SK-N-SH treated with all-trans-retinoic acid at 6 μM for 48 hours (cell line): Measurements from ENCODE around the gene TOMM5.

ENCODE experiments used
- ATAC-seq: fragments of 200-7000 bp; cut with Tn5 transposase; 3 replicates; pipeline ENCODE4 v1.9.1; 2020; ENCODE audit warnings: mild to moderate bottlenecking, moderate library complexity
- ARNTL ChIP-seq: fragments of 450-650 bp; formaldehyde crosslinking; IDR thresholded peaks from 2 replicates; pipeline ENCODE4 v1.5.0; 2020; ENCODE audit warnings: low read depth, mild to moderate bottlenecking, moderate library complexity, borderline replicate concordance
- BACH2 ChIP-seq: fragments of 250-450 bp; sonication (Bioruptor Pico); IDR thresholded peaks from 2 replicates; pipeline ENCODE4 v1.9.0; 2021; ENCODE audit warnings: mild to moderate bottlenecking, borderline replicate concordance
- CSDC2 ChIP-seq: fragments of 250-450 bp; sonication (Bioruptor Pico); IDR thresholded peaks from 2 replicates; pipeline ENCODE4 v1.5.0; 2020; ENCODE audit warnings: mild to moderate bottlenecking, moderate library complexity
- ESRRG ChIP-seq: fragments of 250-450 bp; sonication (Bioruptor Pico); IDR thresholded peaks from 2 replicates; pipeline ENCODE4 v1.6.1; 2021; ENCODE audit warnings: mild to moderate bottlenecking
- GLIS3 ChIP-seq: fragments of 250-450 bp; sonication (Bioruptor Pico); IDR thresholded peaks from 2 replicates; pipeline ENCODE4 v1.5.0; 2020; ENCODE audit warnings: mild to moderate bottlenecking, moderate library complexity
- ISL1 ChIP-seq: fragments of 250-450 bp; sonication (Bioruptor Pico); IDR thresholded peaks from 2 replicates; pipeline ENCODE4 v2.1.2; 2022; ENCODE audit warnings: mild to moderate bottlenecking, moderate library complexity
- OSR1 ChIP-seq: fragments of 250-450 bp; sonication (Bioruptor Pico); IDR thresholded peaks from 2 replicates; pipeline ENCODE4 v1.8.0; 2022; ENCODE audit warnings: moderate library complexity, mild to moderate bottlenecking, inconsistent platforms
- PPARA ChIP-seq: fragments of 250-450 bp; sonication (Bioruptor Pico); IDR thresholded peaks from 2 replicates; pipeline ENCODE4 v1.5.0; 2020; ENCODE audit warnings: mild to moderate bottlenecking, borderline replicate concordance
- RARB ChIP-seq: fragments of 250-450 bp; sonication (Bioruptor Pico); IDR thresholded peaks from 2 replicates; pipeline ENCODE4 v1.8.0; 2021; ENCODE audit warnings: mild to moderate bottlenecking, moderate library complexity
- SNAI2 ChIP-seq: fragments of 250-450 bp; sonication (Bioruptor Pico); IDR thresholded peaks from 2 replicates; pipeline ENCODE4 v1.5.0; 2020; ENCODE audit warnings: mild to moderate bottlenecking, moderate library complexity
- TCF4 ChIP-seq: fragments of 250-450 bp; sonication (Bioruptor Pico); IDR thresholded peaks from 2 replicates; pipeline ENCODE4 v1.8.0; 2021; ENCODE audit warnings: mild to moderate bottlenecking, moderate library complexity, borderline replicate concordance
- TOX ChIP-seq: fragments of 250-450 bp; sonication (Bioruptor Pico); IDR thresholded peaks from 2 replicates; pipeline ENCODE4 v1.8.0; 2021; ENCODE audit warnings: mild to moderate bottlenecking, moderate library complexity, borderline replicate concordance
- ZC3H10 ChIP-seq: fragments of 250-450 bp; sonication (Bioruptor Pico); IDR thresholded peaks from 2 replicates; pipeline ENCODE4 v1.5.1; 2021; ENCODE audit warnings: mild to moderate bottlenecking, moderate library complexity
- ZFP3 ChIP-seq: fragments of 250-450 bp; sonication (Bioruptor Pico); IDR thresholded peaks from 2 replicates; pipeline ENCODE4 v1.5.0; 2020; ENCODE audit warnings: mild to moderate bottlenecking, moderate library complexity
- ZFP30 ChIP-seq: fragments of 450-650 bp; formaldehyde crosslinking; IDR thresholded peaks from 2 replicates; pipeline ENCODE4 v1.5.0; 2022; ENCODE audit warnings: mild to moderate bottlenecking, moderate library complexity
- ZNF565 ChIP-seq: fragments of 450-650 bp; formaldehyde crosslinking; conservative IDR thresholded peaks from 2 replicates; pipeline ENCODE4 v1.5.0; 2020; ENCODE audit warnings: low read depth, mild to moderate bottlenecking, moderate library complexity
- ZNF70 ChIP-seq: fragments of 450-650 bp; formaldehyde crosslinking; IDR thresholded peaks from 2 replicates; pipeline ENCODE4 v1.5.0; 2020; ENCODE audit warnings: mild to moderate bottlenecking, moderate library complexity
- ZNF8 ChIP-seq: fragments of 450-650 bp; formaldehyde crosslinking; IDR thresholded peaks from 2 replicates; pipeline ENCODE4 v1.5.0; 2020; ENCODE audit warnings: mild to moderate bottlenecking, moderate library complexity
- TF ChIP-seq, protein P1 (sequence below): fragments of 250-450 bp; sonication (Bioruptor Pico); IDR thresholded peaks from 2 replicates; pipeline ENCODE4 v1.8.0; 2020; ENCODE audit warnings: mild to moderate bottlenecking, moderate library complexity, borderline replicate concordance
- TF ChIP-seq, protein P2 (sequence below): fragments of 250-450 bp; sonication (Bioruptor Pico); IDR thresholded peaks from 2 replicates; pipeline ENCODE4 v1.8.0; 2021; ENCODE audit warnings: low read depth, mild to moderate bottlenecking, moderate library complexity, borderline replicate concordance
- TF ChIP-seq, protein P3 (sequence below): fragments of 250-450 bp; sonication (Bioruptor Pico); IDR thresholded peaks from 2 replicates; pipeline ENCODE4 v1.5.0; 2020; ENCODE audit warnings: mild to moderate bottlenecking, moderate library complexity
- TF ChIP-seq, protein P4 (sequence below): fragments of 250-450 bp; sonication (Bioruptor Pico); IDR thresholded peaks from 2 replicates; pipeline ENCODE4 v1.5.1; 2021; ENCODE audit warnings: mild to moderate bottlenecking, moderate library complexity
- TF ChIP-seq, protein P5 (sequence below): fragments of 250-450 bp; sonication (Bioruptor Pico); IDR thresholded peaks from 2 replicates; pipeline ENCODE4 v1.5.1; 2020; ENCODE audit warnings: low read depth, mild to moderate bottlenecking, moderate library complexity

The TOMM5 gene

DNA sequence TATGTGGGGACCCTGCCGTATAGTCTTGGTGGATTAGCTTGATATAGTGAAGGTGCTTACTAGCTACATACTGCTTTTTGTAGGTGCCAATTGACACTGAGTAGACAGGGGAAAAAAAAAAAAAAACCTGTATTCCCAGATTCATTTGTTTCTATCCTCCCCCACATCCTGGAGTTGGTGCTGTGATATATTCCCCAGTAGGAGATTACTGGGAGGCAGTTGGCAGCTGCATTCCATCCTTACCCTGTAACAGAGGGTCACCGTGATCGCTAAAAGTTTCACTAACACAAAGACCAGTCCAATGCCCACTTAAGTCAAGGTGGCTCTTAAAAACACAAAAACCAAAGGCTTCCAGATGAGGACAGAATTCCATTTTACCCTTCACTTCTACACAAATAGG lies 27.4 kb upstream of the TOMM5 start:
- no peak for ATAC-seq
- TF ChIP-seq ZNF565 (CRISPR knock-in tag) = no peak
- TF ChIP-seq ZFP30 (CRISPR knock-in tag) = no peak
- TF ChIP-seq ISL1 (CRISPR knock-in tag) = no peak
- no peak for TF ChIP-seq GLIS3 (CRISPR knock-in tag)
- TF ChIP-seq TOX (CRISPR knock-in tag) = no peak
- TF ChIP-seq CSDC2 (CRISPR knock-in tag) = no peak
- no peak for TF ChIP-seq PPARA
- TF ChIP-seq, protein P1, sequence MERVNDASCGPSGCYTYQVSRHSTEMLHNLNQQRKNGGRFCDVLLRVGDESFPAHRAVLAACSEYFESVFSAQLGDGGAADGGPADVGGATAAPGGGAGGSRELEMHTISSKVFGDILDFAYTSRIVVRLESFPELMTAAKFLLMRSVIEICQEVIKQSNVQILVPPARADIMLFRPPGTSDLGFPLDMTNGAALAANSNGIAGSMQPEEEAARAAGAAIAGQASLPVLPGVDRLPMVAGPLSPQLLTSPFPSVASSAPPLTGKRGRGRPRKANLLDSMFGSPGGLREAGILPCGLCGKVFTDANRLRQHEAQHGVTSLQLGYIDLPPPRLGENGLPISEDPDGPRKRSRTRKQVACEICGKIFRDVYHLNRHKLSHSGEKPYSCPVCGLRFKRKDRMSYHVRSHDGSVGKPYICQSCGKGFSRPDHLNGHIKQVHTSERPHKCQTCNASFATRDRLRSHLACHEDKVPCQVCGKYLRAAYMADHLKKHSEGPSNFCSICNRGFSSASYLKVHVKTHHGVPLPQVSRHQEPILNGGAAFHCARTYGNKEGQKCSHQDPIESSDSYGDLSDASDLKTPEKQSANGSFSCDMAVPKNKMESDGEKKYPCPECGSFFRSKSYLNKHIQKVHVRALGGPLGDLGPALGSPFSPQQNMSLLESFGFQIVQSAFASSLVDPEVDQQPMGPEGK (CRISPR knock-in tag) = no peak
- TF ChIP-seq, protein P2, sequence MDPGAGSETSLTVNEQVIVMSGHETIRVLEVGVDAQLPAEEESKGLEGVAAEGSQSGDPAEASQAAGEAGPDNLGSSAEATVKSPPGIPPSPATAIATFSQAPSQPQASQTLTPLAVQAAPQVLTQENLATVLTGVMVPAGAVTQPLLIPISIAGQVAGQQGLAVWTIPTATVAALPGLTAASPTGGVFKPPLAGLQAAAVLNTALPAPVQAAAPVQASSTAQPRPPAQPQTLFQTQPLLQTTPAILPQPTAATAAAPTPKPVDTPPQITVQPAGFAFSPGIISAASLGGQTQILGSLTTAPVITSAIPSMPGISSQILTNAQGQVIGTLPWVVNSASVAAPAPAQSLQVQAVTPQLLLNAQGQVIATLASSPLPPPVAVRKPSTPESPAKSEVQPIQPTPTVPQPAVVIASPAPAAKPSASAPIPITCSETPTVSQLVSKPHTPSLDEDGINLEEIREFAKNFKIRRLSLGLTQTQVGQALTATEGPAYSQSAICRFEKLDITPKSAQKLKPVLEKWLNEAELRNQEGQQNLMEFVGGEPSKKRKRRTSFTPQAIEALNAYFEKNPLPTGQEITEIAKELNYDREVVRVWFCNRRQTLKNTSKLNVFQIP (CRISPR knock-in tag) = no peak
- TF ChIP-seq OSR1 (CRISPR knock-in tag) = no peak
- no peak for TF ChIP-seq ZNF8
- no peak for TF ChIP-seq ZFP3 (CRISPR knock-in tag)
- TF ChIP-seq, protein P3, sequence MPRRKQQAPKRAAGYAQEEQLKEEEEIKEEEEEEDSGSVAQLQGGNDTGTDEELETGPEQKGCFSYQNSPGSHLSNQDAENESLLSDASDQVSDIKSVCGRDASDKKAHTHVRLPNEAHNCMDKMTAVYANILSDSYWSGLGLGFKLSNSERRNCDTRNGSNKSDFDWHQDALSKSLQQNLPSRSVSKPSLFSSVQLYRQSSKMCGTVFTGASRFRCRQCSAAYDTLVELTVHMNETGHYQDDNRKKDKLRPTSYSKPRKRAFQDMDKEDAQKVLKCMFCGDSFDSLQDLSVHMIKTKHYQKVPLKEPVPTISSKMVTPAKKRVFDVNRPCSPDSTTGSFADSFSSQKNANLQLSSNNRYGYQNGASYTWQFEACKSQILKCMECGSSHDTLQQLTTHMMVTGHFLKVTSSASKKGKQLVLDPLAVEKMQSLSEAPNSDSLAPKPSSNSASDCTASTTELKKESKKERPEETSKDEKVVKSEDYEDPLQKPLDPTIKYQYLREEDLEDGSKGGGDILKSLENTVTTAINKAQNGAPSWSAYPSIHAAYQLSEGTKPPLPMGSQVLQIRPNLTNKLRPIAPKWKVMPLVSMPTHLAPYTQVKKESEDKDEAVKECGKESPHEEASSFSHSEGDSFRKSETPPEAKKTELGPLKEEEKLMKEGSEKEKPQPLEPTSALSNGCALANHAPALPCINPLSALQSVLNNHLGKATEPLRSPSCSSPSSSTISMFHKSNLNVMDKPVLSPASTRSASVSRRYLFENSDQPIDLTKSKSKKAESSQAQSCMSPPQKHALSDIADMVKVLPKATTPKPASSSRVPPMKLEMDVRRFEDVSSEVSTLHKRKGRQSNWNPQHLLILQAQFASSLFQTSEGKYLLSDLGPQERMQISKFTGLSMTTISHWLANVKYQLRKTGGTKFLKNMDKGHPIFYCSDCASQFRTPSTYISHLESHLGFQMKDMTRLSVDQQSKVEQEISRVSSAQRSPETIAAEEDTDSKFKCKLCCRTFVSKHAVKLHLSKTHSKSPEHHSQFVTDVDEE (CRISPR knock-in tag) = no peak
- TF ChIP-seq SNAI2 (CRISPR knock-in tag) = no peak
- no peak for TF ChIP-seq ESRRG (CRISPR knock-in tag)
- no peak for TF ChIP-seq ZC3H10 (CRISPR knock-in tag)
- no peak for TF ChIP-seq ARNTL
- no peak for TF ChIP-seq ZNF70
- no peak for TF ChIP-seq BACH2 (CRISPR knock-in tag)
- TF ChIP-seq, all 23 proteins: peak for 0

DNA sequence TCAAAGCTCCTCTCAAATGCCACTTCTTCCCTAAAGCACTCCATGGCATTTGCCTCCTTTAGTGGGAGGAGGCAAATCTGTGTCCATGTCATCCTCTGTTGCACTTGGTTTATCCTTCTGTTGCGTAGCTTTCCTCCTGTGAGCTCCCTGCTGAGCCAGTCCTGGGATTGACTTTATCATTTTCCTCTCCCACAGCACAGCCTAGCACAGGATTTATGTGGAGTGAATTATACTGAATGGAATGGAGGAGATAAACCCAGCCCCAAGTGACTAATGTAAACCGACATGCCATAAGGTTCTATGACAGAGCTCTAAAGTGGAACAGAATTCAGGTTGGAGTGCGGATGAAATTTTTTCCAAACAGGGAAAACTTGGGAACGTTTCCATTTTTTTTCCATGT lies 26.4 kb upstream of the TOMM5 start:
- TF ChIP-seq, protein P1 (CRISPR knock-in tag) = no peak
- TF ChIP-seq, protein P4, sequence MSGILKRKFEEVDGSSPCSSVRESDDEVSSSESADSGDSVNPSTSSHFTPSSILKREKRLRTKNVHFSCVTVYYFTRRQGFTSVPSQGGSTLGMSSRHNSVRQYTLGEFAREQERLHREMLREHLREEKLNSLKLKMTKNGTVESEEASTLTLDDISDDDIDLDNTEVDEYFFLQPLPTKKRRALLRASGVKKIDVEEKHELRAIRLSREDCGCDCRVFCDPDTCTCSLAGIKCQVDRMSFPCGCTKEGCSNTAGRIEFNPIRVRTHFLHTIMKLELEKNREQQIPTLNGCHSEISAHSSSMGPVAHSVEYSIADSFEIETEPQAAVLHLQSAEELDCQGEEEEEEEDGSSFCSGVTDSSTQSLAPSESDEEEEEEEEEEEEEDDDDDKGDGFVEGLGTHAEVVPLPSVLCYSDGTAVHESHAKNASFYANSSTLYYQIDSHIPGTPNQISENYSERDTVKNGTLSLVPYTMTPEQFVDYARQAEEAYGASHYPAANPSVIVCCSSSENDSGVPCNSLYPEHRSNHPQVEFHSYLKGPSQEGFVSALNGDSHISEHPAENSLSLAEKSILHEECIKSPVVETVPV (CRISPR knock-in tag) = no peak
- TF ChIP-seq PPARA = no peak
- TF ChIP-seq RARB (CRISPR knock-in tag) = no peak
- no peak for TF ChIP-seq ZFP3 (CRISPR knock-in tag)
- TF ChIP-seq ISL1 (CRISPR knock-in tag) = no peak
- no peak for TF ChIP-seq SNAI2 (CRISPR knock-in tag)
- TF ChIP-seq ARNTL = no peak
- no peak for TF ChIP-seq ZNF8
- TF ChIP-seq, protein P5, sequence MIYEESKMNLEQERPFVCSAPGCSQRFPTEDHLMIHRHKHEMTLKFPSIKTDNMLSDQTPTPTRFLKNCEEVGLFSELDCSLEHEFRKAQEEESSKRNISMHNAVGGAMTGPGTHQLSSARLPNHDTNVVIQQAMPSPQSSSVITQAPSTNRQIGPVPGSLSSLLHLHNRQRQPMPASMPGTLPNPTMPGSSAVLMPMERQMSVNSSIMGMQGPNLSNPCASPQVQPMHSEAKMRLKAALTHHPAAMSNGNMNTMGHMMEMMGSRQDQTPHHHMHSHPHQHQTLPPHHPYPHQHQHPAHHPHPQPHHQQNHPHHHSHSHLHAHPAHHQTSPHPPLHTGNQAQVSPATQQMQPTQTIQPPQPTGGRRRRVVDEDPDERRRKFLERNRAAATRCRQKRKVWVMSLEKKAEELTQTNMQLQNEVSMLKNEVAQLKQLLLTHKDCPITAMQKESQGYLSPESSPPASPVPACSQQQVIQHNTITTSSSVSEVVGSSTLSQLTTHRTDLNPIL = no peak
- TF ChIP-seq ESRRG (CRISPR knock-in tag) = no peak
- TF ChIP-seq TCF4 (CRISPR knock-in tag) = no peak
- no peak for TF ChIP-seq BACH2 (CRISPR knock-in tag)
- no peak for TF ChIP-seq GLIS3 (CRISPR knock-in tag)
- TF ChIP-seq ZC3H10 (CRISPR knock-in tag) = no peak

More for the DNA sequence above, 26.4 kb upstream of the TOMM5 start:
- ATAC-seq = no peak
